Prostate gland (tissue), 2 donors: Measurements from ENCODE around the gene SLC7A11.

Source experiments
- POLR2A ChIP-seq: fragments of 450-650 bp; IDR thresholded peaks from one replicate; pipeline ENCODE4 v1.6.1; 2016; ENCODE audit warnings: antibody characterized with exemption, mild to moderate bottlenecking
- TF ChIP-seq, protein P1 (sequence below), 4 experiments: fragments of 200-600 bp in 2 of 4; fragments of 450-650 bp in 2 of 4; sonication (generic) in 2 of 4; IDR thresholded peaks; 1 replicate in 3 of 4; 2 replicates in 1 of 4; pipeline ENCODE4 v1.5.1; 2016 to 2019; ENCODE audit warnings: antibody characterized with exemption in 4 of 4, mild to moderate bottlenecking in 2 of 4, moderate library complexity in 2 of 4

DNA sequence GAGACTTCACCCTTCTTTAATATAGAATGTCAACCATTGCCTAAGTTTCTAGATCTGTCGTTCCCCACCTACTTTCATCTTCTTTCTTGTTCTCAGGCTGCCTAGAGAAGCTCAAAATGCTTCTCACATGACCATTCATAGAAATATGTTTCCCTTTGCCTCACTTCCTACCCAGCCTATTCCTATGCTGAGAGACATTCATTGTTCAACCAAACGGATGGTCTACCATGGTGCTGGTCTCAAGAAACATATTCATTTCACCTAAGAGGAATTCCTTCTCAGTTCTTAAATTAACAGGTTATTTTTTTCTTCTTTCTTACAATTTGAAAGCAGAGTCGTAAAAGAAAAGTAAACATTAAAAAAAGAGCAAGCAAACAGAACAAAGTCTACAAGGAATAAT is 20.3 kb upstream of the SLC7A11 start:
- TF ChIP-seq, protein P1, sequence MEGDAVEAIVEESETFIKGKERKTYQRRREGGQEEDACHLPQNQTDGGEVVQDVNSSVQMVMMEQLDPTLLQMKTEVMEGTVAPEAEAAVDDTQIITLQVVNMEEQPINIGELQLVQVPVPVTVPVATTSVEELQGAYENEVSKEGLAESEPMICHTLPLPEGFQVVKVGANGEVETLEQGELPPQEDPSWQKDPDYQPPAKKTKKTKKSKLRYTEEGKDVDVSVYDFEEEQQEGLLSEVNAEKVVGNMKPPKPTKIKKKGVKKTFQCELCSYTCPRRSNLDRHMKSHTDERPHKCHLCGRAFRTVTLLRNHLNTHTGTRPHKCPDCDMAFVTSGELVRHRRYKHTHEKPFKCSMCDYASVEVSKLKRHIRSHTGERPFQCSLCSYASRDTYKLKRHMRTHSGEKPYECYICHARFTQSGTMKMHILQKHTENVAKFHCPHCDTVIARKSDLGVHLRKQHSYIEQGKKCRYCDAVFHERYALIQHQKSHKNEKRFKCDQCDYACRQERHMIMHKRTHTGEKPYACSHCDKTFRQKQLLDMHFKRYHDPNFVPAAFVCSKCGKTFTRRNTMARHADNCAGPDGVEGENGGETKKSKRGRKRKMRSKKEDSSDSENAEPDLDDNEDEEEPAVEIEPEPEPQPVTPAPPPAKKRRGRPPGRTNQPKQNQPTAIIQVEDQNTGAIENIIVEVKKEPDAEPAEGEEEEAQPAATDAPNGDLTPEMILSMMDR (IDR thresholded peaks at IDR 0.05) = no peak
- no peak for TF ChIP-seq POLR2A
